ENCODE measurements around the gene LUC7L2.
"Not testable (repeated sequence)": the region's sequence is repeated elsewhere in the genome, so short reads cannot be mapped to it uniquely, and the experiment has no call there.

LUC7L2 gene

DNA sequence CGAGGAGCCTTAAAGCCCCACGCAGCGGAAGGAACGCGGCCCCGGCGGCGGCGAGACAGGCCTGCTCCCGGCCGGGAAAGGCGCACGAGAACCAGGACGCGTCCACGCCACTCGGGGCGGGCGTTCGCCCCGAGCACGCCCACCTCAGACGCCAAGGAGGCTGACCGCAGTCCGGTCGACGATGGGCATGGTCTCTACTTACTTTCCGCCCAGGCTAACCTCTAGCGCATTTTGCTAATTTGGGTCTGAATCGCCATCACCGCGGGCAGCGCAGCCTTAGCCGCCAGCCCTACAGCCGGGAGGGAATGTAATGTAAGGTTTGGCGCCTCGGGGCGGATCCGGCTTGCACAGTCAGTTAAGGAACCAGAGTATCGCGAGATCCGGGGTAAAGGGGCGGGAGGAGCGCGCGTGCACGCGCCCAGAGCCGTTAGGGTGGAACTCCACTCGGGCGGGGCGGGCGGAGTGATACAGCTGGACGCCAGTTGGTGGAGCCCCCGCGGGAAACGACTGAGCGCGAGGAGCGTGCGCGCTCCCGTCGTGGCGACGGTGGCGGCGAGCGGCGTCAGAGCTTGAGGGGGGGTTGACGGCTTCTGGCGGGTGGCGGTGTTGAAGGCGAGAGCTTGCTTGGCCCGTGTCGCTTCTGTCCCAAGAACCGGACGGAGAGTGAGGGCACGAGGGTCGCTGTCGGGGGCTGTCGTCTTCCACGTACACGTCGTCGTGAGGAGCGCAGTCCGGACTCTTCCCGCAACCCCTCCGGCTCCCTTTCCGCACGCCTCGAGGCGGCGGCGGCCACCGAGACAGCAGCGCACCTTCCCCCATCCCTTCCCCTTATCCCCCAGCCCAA lies at the start of gene LUC7L2:
Gene LUC7L2 (plus strand): TSS at position 529 of the 844 bp plus-strand sequence. CDS start 368 bp downstream, outside the sequence.
- peak; percentile 100 for DNase-seq (ENCODE audit: low read depth)

DNA sequence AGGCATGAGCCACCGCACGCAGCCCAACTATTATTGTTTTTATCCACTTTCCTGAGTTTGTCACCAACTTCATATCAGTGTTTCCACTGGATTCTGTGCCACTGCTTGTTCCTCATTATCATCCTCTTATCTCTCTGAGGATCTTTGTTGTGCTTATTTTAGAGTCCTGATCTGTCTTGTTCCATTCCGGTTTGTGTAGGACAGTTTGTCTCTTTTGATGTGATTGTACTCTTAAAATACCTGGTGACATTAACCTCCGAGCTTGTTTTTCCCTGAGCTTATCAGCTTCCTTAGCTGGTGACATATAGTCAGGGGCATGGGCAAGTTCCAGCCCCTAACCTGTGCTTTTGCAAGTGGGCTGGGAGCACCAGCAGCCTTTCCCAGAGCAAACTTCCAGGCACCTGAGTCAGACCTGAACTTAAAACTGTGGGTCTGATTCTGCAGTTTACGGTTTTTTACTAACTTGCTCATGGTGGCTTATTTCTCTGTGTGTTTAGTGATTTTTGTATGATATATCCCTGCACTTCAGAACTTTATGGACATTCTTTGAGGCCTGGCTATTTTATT lies 41.7 kb upstream of the LUC7L2 start:
- DNase-seq (ENCODE audit: low read depth), result no peak

- no peak for DNase-seq (ENCODE audit: low read depth)
Measured at GRCh38 chr7:139321071-139321745, 38.5 kb upstream of the LUC7L2 start.

DNA sequence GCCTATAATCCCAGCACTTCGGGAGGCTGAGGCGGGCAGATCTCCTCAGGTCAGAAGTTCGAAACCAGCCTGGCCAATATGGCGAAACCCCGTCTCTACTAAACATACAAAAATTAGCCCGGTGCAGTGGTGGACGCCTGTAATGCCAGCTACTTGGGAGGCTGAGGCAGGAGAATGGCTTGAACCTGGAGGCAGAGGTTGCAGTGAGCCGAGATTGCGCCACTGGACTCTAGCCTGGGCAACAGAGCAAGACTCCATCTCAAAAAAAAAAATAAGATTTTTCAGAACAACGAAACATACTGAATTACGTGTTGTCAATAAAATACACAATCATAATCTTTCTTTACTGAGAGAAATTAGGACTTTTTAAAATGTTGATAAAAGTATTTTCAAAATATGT lies 35.0 kb upstream of the LUC7L2 start:
- not testable (repeated sequence) for DNase-seq (ENCODE audit: low read depth)

DNA sequence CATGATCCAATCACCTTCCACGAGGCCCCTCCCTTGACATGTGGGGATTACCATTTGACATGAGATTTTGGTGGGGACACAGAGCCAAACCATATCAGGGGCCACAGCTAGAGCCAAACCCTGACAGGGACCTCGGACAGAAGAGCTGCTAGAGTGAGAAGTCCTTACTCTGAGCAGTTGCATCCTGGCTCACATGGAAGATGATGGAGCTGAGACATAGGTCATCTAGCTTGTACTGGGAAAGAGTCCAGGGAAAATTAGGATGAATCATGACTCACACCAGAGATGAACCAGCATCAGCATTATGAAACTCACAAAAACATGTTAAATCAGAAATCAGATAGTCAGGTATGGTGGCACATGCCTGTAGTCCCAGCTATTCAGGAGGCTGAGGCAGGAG lies 31.3 kb upstream of the LUC7L2 start:
- no peak for DNase-seq (ENCODE audit: low read depth)

DNA sequence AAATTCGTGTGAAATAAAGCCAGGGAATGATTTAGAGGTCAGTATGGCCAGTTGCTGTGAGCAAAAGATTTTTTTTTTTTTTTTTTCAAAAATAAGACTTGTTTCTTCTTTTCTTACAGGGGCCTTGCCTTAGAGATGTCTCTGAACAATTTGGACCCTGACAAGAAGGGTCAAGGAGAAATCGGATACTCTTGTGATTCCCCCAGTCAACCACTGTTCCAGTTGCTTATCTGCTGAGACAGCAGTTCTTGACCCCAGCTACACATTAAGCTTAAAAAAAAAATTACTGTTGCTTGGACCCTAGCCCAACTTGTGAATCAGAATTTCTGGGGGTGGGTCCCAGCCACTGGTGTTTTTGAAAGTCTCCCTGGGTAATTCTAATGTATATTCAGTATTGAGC lies 30.6 kb upstream of the LUC7L2 start:
- DNase-seq (ENCODE audit: low read depth), result no peak

GRCh38 chr7:139330333-139331030 lies 29.2 kb upstream of the LUC7L2 start:
- DNase-seq (ENCODE audit: low read depth), result no peak

GRCh38 chr7:139332697-139333359 lies 26.9 kb upstream of the LUC7L2 start:
- DNase-seq (ENCODE audit: low read depth), result no peak

DNA sequence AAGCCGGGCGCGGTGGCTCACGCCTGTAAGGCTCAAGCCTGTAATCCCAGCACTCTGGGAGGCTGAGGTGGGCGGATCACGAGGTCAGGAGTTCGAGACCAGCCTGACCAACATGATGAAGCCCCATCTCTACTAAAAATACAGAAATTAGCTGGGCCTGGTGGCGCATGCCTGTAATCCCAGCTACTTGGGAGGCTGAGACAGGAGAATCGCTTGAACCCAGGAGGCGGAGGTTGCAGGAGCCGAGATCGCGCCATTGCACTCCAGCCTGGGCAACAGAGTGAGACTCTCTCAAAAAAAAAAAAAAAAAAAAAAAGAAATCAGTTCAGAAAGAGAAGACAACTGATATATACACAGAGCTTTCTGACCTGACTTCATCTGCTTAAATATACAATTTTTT lies 26.3 kb upstream of the LUC7L2 start:
- DNase-seq (ENCODE audit: low read depth), result not testable (repeated sequence)

DNA sequence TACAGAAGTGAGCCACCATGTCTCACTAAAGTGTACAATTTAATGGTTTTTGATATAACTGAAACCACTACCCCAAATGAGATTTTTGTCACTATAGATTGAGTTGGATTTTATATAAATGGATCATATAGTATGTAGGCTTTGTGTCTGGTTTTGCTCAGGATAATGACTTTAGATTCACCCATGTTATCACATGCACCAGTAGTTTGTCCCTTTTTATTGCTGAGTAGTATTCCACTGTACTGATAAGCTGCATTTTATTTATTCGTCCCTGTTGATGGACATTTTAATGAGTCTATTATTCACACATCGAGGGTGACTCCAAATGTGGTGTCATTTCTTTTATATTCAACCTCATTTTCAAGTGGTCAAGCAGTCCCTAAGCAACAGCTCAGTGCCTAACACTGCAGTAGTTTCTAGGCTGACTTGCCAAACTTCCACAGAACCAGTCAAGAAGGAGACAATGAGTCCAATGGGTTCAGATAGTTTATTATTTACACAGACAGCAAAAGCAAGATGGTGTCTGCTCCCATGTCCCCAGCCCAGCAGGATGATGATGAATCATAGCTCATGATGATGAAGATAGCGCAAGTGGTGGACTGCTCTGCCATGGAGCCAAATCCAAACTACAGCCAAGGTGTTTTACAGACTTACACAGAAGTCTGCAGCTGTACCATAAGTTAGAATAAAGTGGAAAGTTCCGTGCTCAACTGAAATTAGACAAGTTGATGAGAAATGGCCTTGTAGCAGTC lies 25.1 kb upstream of the LUC7L2 start:
- no peak for DNase-seq (ENCODE audit: low read depth)

GRCh38 chr7:139339025-139339424 lies 20.7 kb upstream of the LUC7L2 start:
- no peak for DNase-seq (ENCODE audit: low read depth)

DNA sequence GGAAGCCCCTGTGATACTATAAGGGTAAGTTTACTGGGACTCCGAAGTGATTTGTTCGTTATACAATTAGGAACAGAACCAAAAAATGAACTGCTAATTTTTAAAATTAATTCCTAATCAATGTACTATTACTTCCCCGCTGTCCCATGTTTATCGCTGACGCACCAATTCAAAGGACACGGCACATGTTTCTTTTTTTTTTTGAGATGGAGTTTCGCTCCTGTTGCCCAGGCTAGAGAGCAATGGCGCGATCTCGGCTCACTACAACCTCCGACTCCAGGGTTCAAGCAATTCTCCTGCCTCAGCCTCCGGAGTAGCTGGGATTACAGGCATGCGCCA lies 20.0 kb upstream of the LUC7L2 start:
- no peak for DNase-seq (ENCODE audit: low read depth)

- DNase-seq (ENCODE audit: low read depth), result peak; percentile 98
Measured at GRCh38 chr7:139340037-139340807, 19.5 kb upstream of the LUC7L2 start.

GRCh38 chr7:139340808-139341057 lies 19.0 kb upstream of the LUC7L2 start:
- DNase-seq (ENCODE audit: low read depth), result no peak

DNA sequence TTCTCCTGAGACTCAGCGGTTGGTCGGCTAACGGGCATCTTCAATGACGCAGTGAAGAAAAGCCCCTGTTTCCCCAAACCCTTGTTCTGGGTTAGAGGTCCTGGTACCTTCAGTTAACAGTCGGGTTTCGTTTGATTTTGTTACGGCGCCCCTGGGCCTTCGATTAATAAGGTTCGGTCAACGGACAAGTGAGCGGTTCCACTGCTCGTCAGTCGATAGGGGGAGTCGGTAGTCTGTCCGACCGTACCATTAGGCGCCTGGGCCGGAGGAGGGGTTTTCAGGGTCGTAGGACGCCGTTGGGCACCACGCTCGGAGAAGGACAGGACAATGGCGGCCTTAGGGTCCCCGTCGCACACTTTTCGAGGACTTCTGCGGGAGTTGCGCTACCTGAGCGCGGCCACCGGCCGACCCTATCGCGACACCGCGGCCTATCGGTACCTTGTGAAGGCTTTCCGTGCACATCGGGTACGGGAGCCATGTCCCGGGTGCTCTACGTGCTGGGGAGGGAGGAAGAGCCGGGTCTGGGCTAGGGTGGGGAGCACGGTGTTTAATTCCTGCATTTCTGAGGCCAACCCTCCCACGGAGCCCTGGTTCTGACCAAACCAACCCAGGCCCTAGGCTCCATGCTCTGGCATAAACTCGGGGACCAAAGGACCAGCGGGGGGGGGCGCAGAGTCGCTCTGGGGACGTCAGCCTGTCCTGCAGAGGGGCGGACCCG lies 18.5 kb upstream of the LUC7L2 start, which contains the start of gene FMC1:
Gene FMC1 (plus strand): TSS at position 280 of the 718 bp plus-strand sequence. CDS start 48 bp downstream, at position 328.
- DNase-seq (ENCODE audit: low read depth), result peak; percentile 70

- no peak for DNase-seq (ENCODE audit: low read depth)
Measured at GRCh38 chr7:139341776-139342226, 17.9 kb upstream of the LUC7L2 start.

GRCh38 chr7:139345042-139345441 lies 14.7 kb upstream of the LUC7L2 start:
- DNase-seq (ENCODE audit: low read depth), result no peak

GRCh38 chr7:139351027-139351426 lies 8.7 kb upstream of the LUC7L2 start:
- no peak for DNase-seq (ENCODE audit: low read depth)

DNA sequence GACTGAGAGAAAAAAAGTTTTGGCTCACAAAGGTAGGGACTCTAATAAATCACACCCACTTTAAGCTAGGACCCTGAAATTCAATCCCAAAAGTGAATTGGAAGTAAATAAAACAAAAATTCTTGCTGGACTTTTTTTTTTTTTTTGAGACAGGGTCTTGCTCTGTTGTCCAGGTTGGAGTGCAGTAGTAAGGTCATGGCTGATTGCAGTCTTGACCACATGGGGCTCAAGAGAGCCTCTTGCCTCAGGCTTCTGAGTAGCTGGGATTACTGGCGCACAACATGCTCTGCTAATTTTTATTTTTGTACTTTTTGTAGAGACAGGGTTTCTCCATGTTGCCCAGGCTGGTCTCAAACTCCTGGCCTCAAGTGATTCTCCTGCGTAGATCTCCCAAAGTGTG lies 5.0 kb upstream of the LUC7L2 start:
- no peak for DNase-seq (ENCODE audit: low read depth)

DNA sequence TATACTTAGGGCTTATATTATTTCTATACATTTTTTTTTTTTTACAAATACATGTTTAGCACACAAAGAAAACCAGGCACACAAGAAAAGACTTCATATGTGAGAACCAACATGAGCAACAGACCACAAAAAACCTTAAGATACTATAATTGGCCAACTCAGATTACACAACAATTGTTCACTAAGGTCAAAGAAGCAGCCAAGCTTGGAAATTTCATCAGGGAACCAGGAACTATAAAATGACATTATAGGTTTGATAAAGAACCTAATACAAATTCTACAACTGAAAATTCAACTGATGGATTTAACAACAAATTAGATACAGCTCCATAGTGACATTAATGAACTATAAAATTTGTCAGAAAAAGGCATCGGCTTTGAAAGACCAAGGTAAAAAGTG lies 4.4 kb upstream of the LUC7L2 start:
- DNase-seq (ENCODE audit: low read depth), result no peak

Data from activated T-helper 9 cell treated with anti-CD3 and anti-CD28 coated beads, Interleukin-2, amount 50 U/mL, for 16 hours (primary cell).